Heart right ventricle (tissue), 16 donors: ENCODE measurements around the gene FAM222B. TPM values are rescaled to one million over a fixed set of nuclear protein-coding genes. Genes with fewer than 3 reads are reported as not detected.
A peak's percentile ranks its signal among the peaks of the same experiment; 100 is the strongest.

Experiments
- ATAC-seq, 8 donors: fragments of 200-7000 bp; cut with Tn5 transposase; one replicate each; pipeline ENCODE4 v1.9.1; 2020; ENCODE audit warnings: mild to moderate bottlenecking in 8 of 8, moderate library complexity in 8 of 8, moderate number of reproducible peaks in 1 of 8
- DNase-seq, 2 donors: peaks; one replicate each; pipeline ENCODE4 v3.0.0-alpha.2; 2020
- H3K27ac ChIP-seq, 10 donors: fragments of 200-600 bp; sonication (generic) in 2 of 10; one replicate each; pipeline versions ENCODE4 v1.5.0 to v1.8.0; 2020 to 2022; ENCODE audit warnings: mild to moderate bottlenecking in 3 of 10
- H3K27me3 ChIP-seq, 7 donors: fragments of 200-600 bp; one replicate each; pipeline ENCODE4 v1.8.0; 2021 to 2022; ENCODE audit warnings: mild to moderate bottlenecking in 2 of 7
- H3K36me3 ChIP-seq, 9 donors: fragments of 200-600 bp; sonication (generic) in 1 of 9; one replicate each; pipeline versions ENCODE4 v1.5.0 to v1.8.0; 2020 to 2022; ENCODE audit warnings: mild to moderate bottlenecking in 2 of 9
- H3K4me1 ChIP-seq, 9 donors: fragments of 200-600 bp; sonication (generic) in 1 of 9; one replicate each; pipeline versions ENCODE4 v1.5.0 to v1.8.0; 2020 to 2022; ENCODE audit warnings: mild to moderate bottlenecking in 4 of 9
- H3K4me3 ChIP-seq, 10 donors: fragments of 200-600 bp; sonication (generic) in 2 of 10; one replicate each; pipeline versions ENCODE4 v1.5.0 to v1.8.0; 2020 to 2022; ENCODE audit warnings: mild to moderate bottlenecking in 7 of 10, moderate library complexity in 2 of 10
- H3K9me3 ChIP-seq, 11 donors: fragments of 200-600 bp in 10 of 11; sonication (generic) in 2 of 11; one replicate each; pipeline versions ENCODE4 v1.5.0 to v1.8.0; 2013 to 2022; ENCODE audit warnings: mild to moderate bottlenecking in 2 of 11, control low read depth in 1 of 11, moderate library complexity in 1 of 11
- WGBS, 2 donors: extraction: QIAGEN DNeasy Blood & Tissue Kit; methylation state at CpG; one replicate each; pipeline ENCODE4 v1.1.7; 2013; ENCODE audit warnings: inconsistent platforms in 1 of 2; 5-methylcytosine and 5-hydroxymethylcytosine counted together
- intact Hi-C, 10 donors: fragments of 100-400 bp; cut with DNase I; formaldehyde crosslinking; loops; one replicate each; pipeline versions ENCODE4 v1.11.1 to v1.14.2; 2022
- polyA plus RNA-seq, 2 donors: library from polyadenylated mRNA; stranded (reverse); fragments of 200-250 nt; gene quantifications; one replicate each; pipeline ENCODE4 v1.2.3, GENCODE V29; 2013
- total RNA-seq, 10 donors: library from RNA; stranded (reverse); fragmentation: NEBNext Ultra II Directional in 3 of 10; extraction: Animal tissue kit (Norgen Biotek cat#: 25700) in 3 of 10; gene quantifications; one replicate each; pipeline versions ENCODE4 v1.2.1 to v1.2.4, GENCODE V29; 2021 to 2023
- TF ChIP-seq, protein P1 (sequence below), 9 donors: fragments of 200-600 bp; sonication (generic) in 2 of 9; IDR thresholded peaks; one replicate each; pipeline versions ENCODE4 v1.5.0 to v1.8.0; 2021 to 2022; ENCODE audit warnings: antibody characterized with exemption in 9 of 9, mild to moderate bottlenecking in 5 of 9, moderate library complexity in 1 of 9
- donor health status: Arrhythmogenic right ventricular cardiomyopathy.
- donor health status: ischemic (EF 13 %, LVEDD 7.1; RV severe dilation, severe dysfunction).
- donor health status: healthy with polysubstance abuse.
- donor health status: DM: no; HTN: yes; CAD: no.
- donor health status: DM: no; HTN: no; CAD: no.
- donor health status: ischemic (EF 25% LVEDD 6.9; RV normal size, moderate dysfunction).
- donor health status: ischemic (EF 25% LVEDD 5.7; RV mildly dilated, moderate dysfunction).
- donor health status: healthy.
- donor health status: DM: yes; HTN: yes; CAD: no.
- donor health status: Ischemic cardiomyopathy.
- donor health status: ischemic (EF 35%, LVEDD 5.7; RV mildly dilated, moderate dysfunction).
- donor health status: nonischemic (EF 11% LVEDD 7.7; RV severe dilation, severe dysfunction).
- donor health status: DM: yes; HTN: yes; CAD: no.
- donor health status: PGD.
- donor health status: ischemic (EF 29% LVEDD 5.4; RV normal size, mild dysfunction).
- donor health status: nonischemic (EF 23%, LVEDD 6.1; RV moderate dilation, normal function).

The FAM222B gene
- total and polyA plus RNA-seq, 12 donors: 8.7 to 19.4 (median 15.3) TPM

DNA sequence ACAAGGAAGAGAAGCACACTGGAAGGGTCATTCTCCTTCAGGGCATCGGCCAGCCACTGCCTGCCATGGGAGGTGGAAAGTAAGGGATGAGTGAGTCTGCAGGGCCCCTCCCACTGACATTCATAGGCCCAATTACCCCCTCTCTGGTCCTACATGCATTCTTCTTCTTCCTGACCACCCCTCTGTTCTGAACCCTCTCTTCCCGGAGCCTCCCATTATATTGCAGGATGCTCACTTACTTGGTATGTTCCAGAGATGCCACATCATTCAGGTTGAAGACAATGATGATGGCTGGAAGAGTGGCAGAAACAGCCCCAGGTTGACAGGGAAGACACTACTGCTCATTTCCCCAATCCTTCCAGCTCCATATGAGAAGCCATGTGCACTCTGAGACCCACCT lies 127.4 kb downstream of the FAM222B start:
- intact Hi-C loops: loop anchor here in 1 of 10 donors (5.0 kb wide), 1 partner anchor 68 kb away; the partner anchor contains the start of gene BLTP2
- peaks cover 0 to 13% (median 7%) of the 10 kb centered on the region in 7 donors for H3K27me3 ChIP-seq
- 89 to 98% methylated on average over 2 of the region's 2 CpGs for WGBS, 2 donors
- H3K4me1 ChIP-seq: peaks cover 0 to 57% (median 43%) of the 10 kb centered on the region in 9 donors
- H3K27ac ChIP-seq: no peak overlapping the region
- DNase-seq (no peak), ATAC-seq (no peak)
- TF ChIP-seq, protein P1, sequence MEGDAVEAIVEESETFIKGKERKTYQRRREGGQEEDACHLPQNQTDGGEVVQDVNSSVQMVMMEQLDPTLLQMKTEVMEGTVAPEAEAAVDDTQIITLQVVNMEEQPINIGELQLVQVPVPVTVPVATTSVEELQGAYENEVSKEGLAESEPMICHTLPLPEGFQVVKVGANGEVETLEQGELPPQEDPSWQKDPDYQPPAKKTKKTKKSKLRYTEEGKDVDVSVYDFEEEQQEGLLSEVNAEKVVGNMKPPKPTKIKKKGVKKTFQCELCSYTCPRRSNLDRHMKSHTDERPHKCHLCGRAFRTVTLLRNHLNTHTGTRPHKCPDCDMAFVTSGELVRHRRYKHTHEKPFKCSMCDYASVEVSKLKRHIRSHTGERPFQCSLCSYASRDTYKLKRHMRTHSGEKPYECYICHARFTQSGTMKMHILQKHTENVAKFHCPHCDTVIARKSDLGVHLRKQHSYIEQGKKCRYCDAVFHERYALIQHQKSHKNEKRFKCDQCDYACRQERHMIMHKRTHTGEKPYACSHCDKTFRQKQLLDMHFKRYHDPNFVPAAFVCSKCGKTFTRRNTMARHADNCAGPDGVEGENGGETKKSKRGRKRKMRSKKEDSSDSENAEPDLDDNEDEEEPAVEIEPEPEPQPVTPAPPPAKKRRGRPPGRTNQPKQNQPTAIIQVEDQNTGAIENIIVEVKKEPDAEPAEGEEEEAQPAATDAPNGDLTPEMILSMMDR (IDR thresholded peaks at IDR 0.05): no peak
- H3K4me3 ChIP-seq: no peak overlapping the region
- H3K36me3 ChIP-seq: peaks cover 0 to 24% (median 0%) of the 10 kb centered on the region in 9 donors
- no peaks in the 10 kb centered on the region for H3K9me3 ChIP-seq

DNA sequence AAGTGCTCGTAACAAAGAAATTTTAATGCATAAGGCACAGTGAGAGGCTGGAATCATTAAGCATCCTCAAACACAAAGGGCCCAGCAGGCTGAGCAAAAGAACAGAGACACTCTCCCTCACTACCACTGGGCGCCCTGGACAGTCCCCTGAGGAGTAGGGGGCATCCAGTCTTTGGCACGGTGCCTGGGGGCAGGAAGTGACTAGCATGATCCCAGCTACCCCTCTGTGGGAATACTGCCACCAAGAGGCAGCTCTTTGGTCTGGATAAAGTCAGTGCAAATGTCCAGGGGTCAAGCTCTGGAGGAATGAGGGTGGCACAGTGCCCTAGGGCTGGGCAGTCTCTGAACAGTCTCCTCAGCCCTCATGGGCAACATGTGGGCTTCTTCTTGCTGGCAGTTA lies 128.3 kb downstream of the FAM222B start:
- peaks cover 0 to 24% (median 0%) of the 10 kb centered on the region in 9 donors for H3K36me3 ChIP-seq
- no peak for DNase-seq
- no peak overlapping the region for H3K4me3 ChIP-seq
- H3K9me3 ChIP-seq: no peaks in the 10 kb centered on the region
- H3K27me3 ChIP-seq: peaks cover 0 to 13% (median 7%) of the 10 kb centered on the region in 7 donors
- ATAC-seq: no peak
- peaks cover 0 to 59% (median 44%) of the 10 kb centered on the region in 9 donors for H3K4me1 ChIP-seq
- no peak overlapping the region for H3K27ac ChIP-seq
- 93 to 96% methylated on average over 3 of the region's 3 CpGs for WGBS, 2 donors
- TF ChIP-seq, protein P1 (IDR thresholded peaks at IDR 0.05): no peak
- intact Hi-C loops: no loop called here

DNA sequence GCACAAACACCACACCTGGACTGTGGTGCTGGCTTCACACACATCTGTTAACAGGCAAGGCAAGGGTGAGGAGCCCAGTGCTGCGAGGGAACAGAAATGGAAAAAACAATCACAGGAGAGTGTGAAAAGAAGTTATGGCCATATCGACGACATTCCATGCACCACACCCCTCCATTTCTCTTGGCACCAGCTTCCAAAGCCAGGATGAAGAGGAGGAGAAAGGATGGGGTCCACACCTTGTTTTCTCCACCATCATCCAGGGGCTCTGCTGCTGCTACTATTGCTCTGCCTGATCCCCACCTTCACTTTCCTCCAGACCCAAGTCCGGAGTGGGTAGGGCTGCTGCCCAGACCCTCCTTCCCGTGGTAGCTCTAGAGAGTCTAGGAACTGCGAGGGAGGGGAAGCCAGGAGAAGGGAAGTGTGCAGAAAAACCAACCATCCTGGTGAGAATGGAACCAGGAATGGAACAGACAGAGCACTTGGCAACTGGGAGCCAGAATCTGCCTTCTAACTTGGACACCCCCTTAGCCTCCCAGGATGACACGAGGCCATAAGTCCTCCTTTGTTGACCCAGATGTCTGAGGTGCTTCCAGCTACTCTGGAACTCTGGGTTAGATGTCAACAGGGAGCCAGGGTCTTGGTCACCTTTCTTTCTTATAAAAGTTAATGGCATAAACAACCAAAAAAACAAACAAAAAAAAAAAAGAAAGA lies 129.7 kb downstream of the FAM222B start:
- ATAC-seq (no peak), DNase-seq (no peak)
- H3K4me3 ChIP-seq: peak overlapping the region in 1 of 10 donors; percentile 72
- peaks cover 0 to 24% (median 0%) of the 10 kb centered on the region in 9 donors for H3K36me3 ChIP-seq
- peaks cover 0 to 45% (median 30%) of the 10 kb centered on the region in 9 donors for H3K4me1 ChIP-seq
- peak overlapping the region in 5 of 10 donors; percentile 86 to 95 (median 88) for H3K27ac ChIP-seq
- TF ChIP-seq, protein P1 (IDR thresholded peaks at IDR 0.05): no peak
- 79 to 81% methylated on average over 7 of the region's 7 CpGs for WGBS, 2 donors
- peaks cover 0 to 13% (median 7%) of the 10 kb centered on the region in 7 donors for H3K27me3 ChIP-seq
- intact Hi-C loops: no loop called here
- no peaks in the 10 kb centered on the region for H3K9me3 ChIP-seq

DNA sequence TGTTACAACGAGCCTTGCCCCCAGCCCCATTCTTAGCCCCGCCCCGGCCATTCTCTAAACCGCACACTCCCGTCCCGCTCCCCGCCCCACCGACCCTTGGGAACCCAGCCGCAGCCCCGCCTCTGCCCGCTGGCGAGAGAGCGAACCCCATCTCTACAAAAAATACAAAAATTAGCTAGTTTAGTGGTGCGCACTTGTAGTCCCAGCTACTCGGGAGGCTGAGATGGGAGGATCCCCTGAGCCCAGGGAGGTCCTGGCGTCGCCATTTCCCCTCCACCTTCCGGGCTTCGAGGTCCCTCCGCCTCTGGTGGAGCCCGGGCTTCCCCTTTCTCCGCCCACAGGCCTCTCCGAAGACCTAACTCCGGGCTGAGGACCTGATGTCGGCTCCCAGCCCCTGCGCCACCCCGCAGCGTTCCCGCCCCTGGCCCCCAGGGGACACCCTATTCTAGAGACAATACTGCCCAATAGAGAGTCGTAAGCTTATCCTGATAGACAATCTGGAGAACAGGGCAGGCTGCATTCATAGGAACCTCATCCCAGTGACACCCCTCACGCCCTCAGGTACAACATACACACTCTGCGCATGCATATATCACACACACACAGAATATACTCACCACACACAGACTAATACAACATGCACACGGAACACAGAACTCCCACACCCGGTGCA lies 130.4 kb downstream of the FAM222B start:
- intact Hi-C loops: no loop called here

More for the DNA sequence above, 130.4 kb downstream of the FAM222B start:
- H3K36me3 ChIP-seq: peaks cover 0 to 24% (median 0%) of the 10 kb centered on the region in 9 donors
- H3K9me3 ChIP-seq: no peaks in the 10 kb centered on the region
- H3K4me3 ChIP-seq: peak overlapping the region; percentile 45 to 88 (median 66)
- TF ChIP-seq, protein P1 (IDR thresholded peaks at IDR 0.05): no peak
- H3K4me1 ChIP-seq: peaks cover 0 to 39% (median 25%) of the 10 kb centered on the region in 9 donors
- H3K27ac ChIP-seq: peak overlapping the region; percentile 68 to 95 (median 90)
- DNase-seq (peak; percentile 55 to 68), ATAC-seq (peak in 7 of 8 donors; percentile 5 to 46 (median 18))
- peaks cover 0 to 8% (median 3%) of the 10 kb centered on the region in 7 donors for H3K27me3 ChIP-seq
- WGBS, 2 donors: 31 to 35% methylated on average over 34 of the region's 34 CpGs
